Calu3 (cell line): Measurements from ENCODE around the gene LSMEM2. TPM values are rescaled to one million over a fixed set of nuclear protein-coding genes. Genes with fewer than 3 reads are reported as not detected.
A peak's percentile ranks its signal among the peaks of the same experiment; 100 is the strongest.
"Not testable (repeated sequence)": the region's sequence is repeated elsewhere in the genome, so short reads cannot be mapped to it uniquely, and the experiment has no call there.

Source experiments
- BruUV-seq: library from RNA; stranded (reverse); fragments of 400-500 nt; replicated peaks from 2 replicates; lab custom pipeline; 2021; lab: Mats Ljungman, UMichigan
- CTCF ChIA-PET: fragments of 300-600 bp; sonication (Branson Sonifier 250); formaldehyde crosslinking; loops from one replicate; lab custom pipeline; 2022; ENCODE audit warnings: antibody characterized with exemption; lab: Charles Lee
- DNase-seq: peaks from one replicate; pipeline ENCODE4 v3.0.0; 2022
- H3K27ac Mint-ChIP-seq: one replicate; pipeline ENCODE4 v1.8.0; 2022; ENCODE audit warnings: mixed read lengths; ENCODE audit not compliant: unreplicated experiment
- H3K27me3 Mint-ChIP-seq: one replicate; pipeline ENCODE4 v1.8.0; 2022; ENCODE audit warnings: mixed read lengths; ENCODE audit not compliant: unreplicated experiment
- H3K36me3 Mint-ChIP-seq: one replicate; pipeline ENCODE4 v1.8.0; 2022; ENCODE audit warnings: mild to moderate bottlenecking, moderate library complexity, mixed read lengths; ENCODE audit not compliant: insufficient read depth, unreplicated experiment
- H3K4me1 Mint-ChIP-seq: one replicate; pipeline ENCODE4 v1.8.0; 2022; ENCODE audit warnings: mild to moderate bottlenecking, low read depth, mixed read lengths; ENCODE audit not compliant: unreplicated experiment
- H3K4me3 Mint-ChIP-seq: one replicate; pipeline ENCODE4 v1.8.0; 2022; ENCODE audit warnings: mild to moderate bottlenecking, low read depth, moderate library complexity, mixed read lengths; ENCODE audit not compliant: unreplicated experiment
- H3K9me3 Mint-ChIP-seq: one replicate; pipeline ENCODE4 v1.8.0; 2022; ENCODE audit warnings: low read depth, mixed read lengths; ENCODE audit not compliant: unreplicated experiment
- CTCF ChIP-seq: fragments of 200-600 bp; IDR thresholded peaks from one replicate; pipeline ENCODE4 v1.8.0; 2022; ENCODE audit warnings: antibody characterized with exemption; ENCODE audit not compliant: unreplicated experiment
- intact Hi-C: fragments of 100-400 bp; cut with micrococcal nuclease; formaldehyde crosslinking; loops from one replicate; pipeline ENCODE4 v1.10.0; 2022; ENCODE audit not compliant: unreplicated experiment
- total RNA-seq: library from RNA; stranded (reverse); gene quantifications from 2 replicates; pipeline ENCODE4 v1.2.3, GENCODE V29; 2022

The LSMEM2 gene
- total RNA-seq, 1 experiment from 2014 or later: not detected

- intact Hi-C loops: no loop called here
- TF ChIP-seq CTCF: no peak
- H3K4me3 Mint-ChIP-seq: peak overlapping the region; percentile 96
- no TSS peak for BruUV-seq
- CTCF ChIA-PET: no interaction called here
- peak overlapping the region; percentile 85 for H3K27ac Mint-ChIP-seq
- no peaks in the 10 kb centered on the region for H3K9me3 Mint-ChIP-seq
- peaks cover 28% of the 10 kb centered on the region for H3K36me3 Mint-ChIP-seq
- no peaks in the 10 kb centered on the region for H3K27me3 Mint-ChIP-seq
- H3K4me1 Mint-ChIP-seq: peaks cover 24% of the 10 kb centered on the region
- no peak for DNase-seq
These were observed 21.9 kb downstream of the LSMEM2 start for GRCh38 chr3:50300681-50301254.

- no peak overlapping the region for H3K4me3 Mint-ChIP-seq
- peaks cover 28% of the 10 kb centered on the region for H3K36me3 Mint-ChIP-seq
- no peaks in the 10 kb centered on the region for H3K9me3 Mint-ChIP-seq
- H3K27me3 Mint-ChIP-seq: no peaks in the 10 kb centered on the region
- no peak overlapping the region for H3K27ac Mint-ChIP-seq
- DNase-seq: no peak
- no peak for TF ChIP-seq CTCF
- H3K4me1 Mint-ChIP-seq: peaks cover 24% of the 10 kb centered on the region
- CTCF ChIA-PET: interaction anchor here (0.8 to 1.2 kb wide), 2 partner anchors 15 to 22 kb away, joined by 3 to 7 read pairs; no protein-coding TSS in a partner anchor
- BruUV-seq: no TSS peak
- intact Hi-C loops: no loop called here
These were observed 23.5 kb downstream of the LSMEM2 start for GRCh38 chr3:50302095-50303012.

GRCh38 chr3:50303013-50303815 lies 24.3 kb downstream of the LSMEM2 start, which contains the start of gene HYAL1:
Gene HYAL1, minus strand, starts transcription at chr3:50303574. Its CDS starts 618 bp downstream, at chr3:50302956.
- H3K36me3 Mint-ChIP-seq: peaks cover 25% of the 10 kb centered on the region
- H3K27me3 Mint-ChIP-seq: no peaks in the 10 kb centered on the region
- no peak for TF ChIP-seq CTCF
- no peak within 1 kb of the TSS for H3K27ac Mint-ChIP-seq
- no TSS peak for BruUV-seq
- peaks cover 20% of the 10 kb centered on the region for H3K4me1 Mint-ChIP-seq
- CTCF ChIA-PET: interaction anchor here (0.8 to 1.2 kb wide), 2 partner anchors 14 to 21 kb away, joined by 3 to 7 read pairs; no protein-coding TSS in a partner anchor
- H3K4me3 Mint-ChIP-seq: no peak within 1 kb of the TSS
- DNase-seq: peak; percentile 29
- intact Hi-C loops: no loop called here
- no peaks in the 10 kb centered on the region for H3K9me3 Mint-ChIP-seq

- Mint-ChIP-seq H3K27me3 (no peaks in the 10 kb centered on the region), H3K4me3 (no peak overlapping the region), H3K4me1 (peaks cover 17% of the 10 kb centered on the region), H3K36me3 (peaks cover 15% of the 10 kb centered on the region), H3K27ac (no peak overlapping the region), H3K9me3 (no peaks in the 10 kb centered on the region)
- no peak for DNase-seq
- BruUV-seq: no TSS peak
- intact Hi-C loops: no loop called here
- TF ChIP-seq CTCF: no peak
- CTCF ChIA-PET: interaction anchor here (0.7 kb wide), 1 partner anchor 12 kb away, joined by 5 read pairs; no protein-coding TSS in a partner anchor
These were observed 25.7 kb downstream of the LSMEM2 start for GRCh38 chr3:50304601-50305000.

DNA sequence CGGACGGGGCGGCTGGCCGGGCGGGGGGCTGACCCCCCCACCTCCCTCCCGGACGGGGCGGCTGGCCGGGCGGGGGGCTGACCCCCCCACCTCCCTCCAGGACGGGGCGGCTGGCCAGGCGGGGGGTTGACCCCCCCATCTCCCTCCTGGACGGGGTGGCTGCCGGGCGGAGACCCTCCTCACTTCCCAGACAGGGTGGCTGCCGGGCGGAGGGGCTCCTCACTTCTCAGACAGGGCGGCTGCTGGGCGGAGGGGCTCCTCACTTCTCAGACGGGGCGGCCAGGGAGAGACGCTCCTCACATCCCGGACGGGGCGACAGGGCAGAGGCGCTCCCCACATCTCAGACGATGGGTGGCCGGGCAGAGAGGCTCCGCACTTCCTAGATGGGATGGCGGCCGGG lies 33.2 kb downstream of the LSMEM2 start:
- CTCF ChIA-PET, DNase-seq, H3K27ac Mint-ChIP-seq, H3K9me3 Mint-ChIP-seq, H3K4me3 Mint-ChIP-seq, H3K36me3 Mint-ChIP-seq, intact Hi-C loops, BruUV-seq, H3K27me3 Mint-ChIP-seq: not testable (repeated sequence)
- H3K4me1 Mint-ChIP-seq: peaks cover 27% of the 10 kb centered on the region
